Stimulated activated naive CD8-positive, alpha-beta T cell treated with anti-CD3 and anti-CD28 coated beads, Interleukin-15, amount 100 ng/mL, for 72 hours (primary cell): ENCODE measurements around the gene C4A.
"Not testable (repeated sequence)": the region's sequence is repeated elsewhere in the genome, so short reads cannot be mapped to it uniquely, and the experiment has no call there.

Source experiments
- ATAC-seq: fragments of 150-1000 bp; cut with Tn5 transposase; 2 replicates; pipeline ENCODE4 v1.10.0; 2021; ENCODE audit warnings: mild to moderate bottlenecking, moderate library complexity
- DNase-seq, 2 donors: peaks; one replicate each; pipeline ENCODE4 v3.0.0; 2021 to 2022
- H3K27ac Mint-ChIP-seq, 2 donors: one replicate each; pipeline ENCODE4 v1.8.0; 2022; ENCODE audit warnings: mild to moderate bottlenecking in 2 of 2, mixed read lengths in 2 of 2, moderate library complexity in 2 of 2
- H3K27me3 Mint-ChIP-seq: one replicate; pipeline ENCODE4 v1.8.0; 2022; ENCODE audit warnings: mixed read lengths
- H3K4me1 Mint-ChIP-seq: one replicate; pipeline ENCODE4 v1.8.0; 2022; ENCODE audit warnings: mild to moderate bottlenecking, mixed read lengths
- H3K4me3 Mint-ChIP-seq, 2 donors: one replicate each; pipeline ENCODE4 v1.8.0; 2022; ENCODE audit warnings: mild to moderate bottlenecking in 2 of 2, mixed read lengths in 2 of 2, moderate library complexity in 1 of 2
- H3K9me3 Mint-ChIP-seq, 2 donors: one replicate each; pipeline ENCODE4 v1.8.0; 2022; ENCODE audit warnings: mixed read lengths in 2 of 2

C4A gene

DNA sequence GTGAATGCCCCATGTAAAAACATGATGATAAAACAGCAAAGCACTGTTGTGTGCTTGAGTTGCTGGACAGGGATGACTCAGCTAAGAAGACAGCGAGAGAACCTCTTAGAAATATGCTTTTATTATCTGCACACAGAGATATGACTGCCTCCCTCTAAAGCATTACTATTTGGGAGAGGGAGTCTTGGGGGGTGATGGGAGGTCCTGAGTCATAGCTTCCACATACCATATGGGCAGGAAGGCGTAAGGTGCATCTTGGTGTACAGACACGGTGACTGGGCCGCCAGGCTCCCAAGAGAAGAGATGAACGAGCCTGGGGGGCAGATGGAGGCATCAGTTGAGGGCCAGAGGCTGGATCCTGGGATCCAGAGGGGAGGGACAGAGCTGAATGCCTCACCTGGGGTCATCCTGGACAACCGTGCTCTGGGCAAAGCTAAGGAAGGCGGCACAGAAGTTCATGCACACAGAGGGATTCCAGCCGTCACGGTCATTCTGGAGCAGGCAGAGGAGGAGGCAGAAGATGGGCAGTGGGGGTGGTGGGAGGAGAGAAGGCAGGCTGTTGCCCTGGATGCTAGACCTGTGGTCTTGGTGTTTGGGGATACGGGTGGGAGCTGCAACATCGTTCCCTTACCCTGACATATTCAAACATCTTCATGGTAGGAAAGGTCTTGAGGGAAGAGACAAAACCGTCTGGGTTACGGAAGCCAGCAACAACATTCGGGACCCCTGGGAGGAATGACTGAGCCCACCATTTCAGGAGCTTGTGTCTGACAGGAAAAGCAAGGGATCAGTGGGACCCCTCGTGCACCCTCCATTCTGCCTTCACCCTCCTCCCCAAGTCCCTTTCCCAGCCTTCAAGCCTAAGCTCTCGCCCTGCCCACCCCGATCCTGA, 11.9 kb upstream of the C4A start:
- Mint-ChIP-seq H3K27me3 (no peaks in the 10 kb centered on the region), H3K9me3 (no peaks in the 10 kb centered on the region), H3K4me1 (peaks cover 58% of the 10 kb centered on the region), H3K27ac (peak overlapping the region; percentile 63 to 100), H3K4me3 (peak overlapping the region; percentile 78 to 87)
- no peak for DNase-seq
- no peak for ATAC-seq

- ATAC-seq (no peak), DNase-seq (no peak)
- Mint-ChIP-seq H3K9me3 (no peaks in the 10 kb centered on the region), H3K4me1 (peaks cover 58% of the 10 kb centered on the region), H3K27ac (peak overlapping the region; percentile 100), H3K27me3 (no peaks in the 10 kb centered on the region), H3K4me3 (peak overlapping the region; percentile 78 to 87)
Observed at GRCh38 chr6:31970604-31971271, 11.1 kb upstream of the C4A start.

DNA sequence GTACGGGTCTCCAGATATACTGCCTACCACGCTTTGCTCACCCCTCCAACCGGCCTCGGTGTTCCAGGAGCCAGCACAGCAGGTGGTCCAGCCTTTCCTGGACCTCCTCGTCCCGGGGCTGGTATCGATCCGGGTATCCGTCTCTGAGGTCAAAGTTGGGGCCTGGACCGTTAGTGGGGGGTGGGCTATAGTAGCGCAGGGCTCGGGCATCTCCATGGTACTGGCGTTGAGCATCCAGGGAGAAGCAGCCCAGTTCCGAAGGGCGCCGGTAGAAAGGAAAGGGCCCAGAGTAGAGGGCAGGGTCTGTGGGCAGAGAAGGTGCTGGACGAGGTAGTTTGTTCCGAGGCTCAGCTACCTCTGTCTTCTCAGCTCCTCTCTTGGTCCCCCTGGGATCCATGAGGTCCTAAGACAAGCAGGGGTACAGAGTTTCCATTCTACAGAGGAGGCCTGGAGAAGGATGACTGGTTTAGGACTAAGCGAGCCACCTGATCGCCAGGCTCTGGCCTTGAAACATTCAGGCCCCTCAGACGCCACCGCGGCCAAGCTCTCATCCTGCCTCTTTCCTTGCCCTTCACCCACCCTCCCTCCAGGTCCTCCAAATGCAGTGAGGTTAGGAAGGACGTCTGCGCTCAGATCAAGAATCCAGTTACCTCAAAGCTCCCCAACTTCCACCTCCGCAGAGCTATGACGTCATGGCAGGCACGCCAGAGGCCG, 10.4 kb upstream of the C4A start:
- peak overlapping the region; percentile 100 for H3K27ac Mint-ChIP-seq
- no peaks in the 10 kb centered on the region for H3K9me3 Mint-ChIP-seq
- H3K27me3 Mint-ChIP-seq: no peaks in the 10 kb centered on the region
- H3K4me1 Mint-ChIP-seq: peaks cover 58% of the 10 kb centered on the region
- H3K4me3 Mint-ChIP-seq: peak overlapping the region; percentile 78 to 87
- DNase-seq: no peak
- ATAC-seq: peak; percentile 16

GRCh38 chr6:31971993-31972708, 9.7 kb upstream of the C4A start, which contains the start of gene DXO:
Gene DXO, minus strand, starts transcription at chr6:31972138. Its CDS starts 463 bp downstream, at chr6:31971675.
- H3K9me3 Mint-ChIP-seq: no peaks in the 10 kb centered on the region
- H3K27ac Mint-ChIP-seq: peak within 1 kb of the TSS; percentile 100
- no peaks in the 10 kb centered on the region for H3K27me3 Mint-ChIP-seq
- ATAC-seq (peak; percentile 97), DNase-seq (peak; percentile 99 to 100)
- H3K4me3 Mint-ChIP-seq: peak within 1 kb of the TSS; percentile 78 to 87
- peaks cover 55% of the 10 kb centered on the region for H3K4me1 Mint-ChIP-seq

GRCh38 chr6:31972709-31973350, 9.0 kb upstream of the C4A start:
- peak overlapping the region; percentile 78 to 87 for H3K4me3 Mint-ChIP-seq
- peaks cover 49% of the 10 kb centered on the region for H3K4me1 Mint-ChIP-seq
- H3K9me3 Mint-ChIP-seq: no peaks in the 10 kb centered on the region
- H3K27ac Mint-ChIP-seq: peak overlapping the region; percentile 100
- no peak for DNase-seq
- no peaks in the 10 kb centered on the region for H3K27me3 Mint-ChIP-seq
- ATAC-seq: no peak

GRCh38 chr6:31976065-31976464, 5.8 kb upstream of the C4A start:
- not testable (repeated sequence) for H3K27me3 Mint-ChIP-seq, DNase-seq, H3K27ac Mint-ChIP-seq, H3K9me3 Mint-ChIP-seq, H3K4me3 Mint-ChIP-seq, ATAC-seq
- H3K4me1 Mint-ChIP-seq: peaks cover 33% of the 10 kb centered on the region

GRCh38 chr6:31977816-31978431, 3.9 kb upstream of the C4A start:
- ATAC-seq: no peak
- no peaks in the 10 kb centered on the region for H3K9me3 Mint-ChIP-seq
- no peak for DNase-seq
- peaks cover 24% of the 10 kb centered on the region for H3K4me1 Mint-ChIP-seq
- no peak overlapping the region for H3K4me3 Mint-ChIP-seq
- H3K27me3 Mint-ChIP-seq: no peaks in the 10 kb centered on the region
- H3K27ac Mint-ChIP-seq: peak overlapping the region in 1 of 2 donors; percentile 40

- Mint-ChIP-seq H3K4me3 (peak overlapping the region in 1 of 2 donors; percentile 6), H3K27me3 (no peaks in the 10 kb centered on the region), H3K4me1 (peaks cover 15% of the 10 kb centered on the region), H3K27ac (peak overlapping the region; percentile 80 to 96), H3K9me3 (no peaks in the 10 kb centered on the region)
- no peak for DNase-seq
- no peak for ATAC-seq
Observed at GRCh38 chr6:31978831-31979230, 3.0 kb upstream of the C4A start.

GRCh38 chr6:31979238-31979898, 2.5 kb upstream of the C4A start:
- Mint-ChIP-seq H3K4me1 (peaks cover 10% of the 10 kb centered on the region), H3K27me3 (no peaks in the 10 kb centered on the region), H3K9me3 (no peaks in the 10 kb centered on the region), H3K27ac (peak overlapping the region; percentile 80 to 96), H3K4me3 (no peak overlapping the region)
- ATAC-seq (no peak), DNase-seq (no peak)

DNA sequence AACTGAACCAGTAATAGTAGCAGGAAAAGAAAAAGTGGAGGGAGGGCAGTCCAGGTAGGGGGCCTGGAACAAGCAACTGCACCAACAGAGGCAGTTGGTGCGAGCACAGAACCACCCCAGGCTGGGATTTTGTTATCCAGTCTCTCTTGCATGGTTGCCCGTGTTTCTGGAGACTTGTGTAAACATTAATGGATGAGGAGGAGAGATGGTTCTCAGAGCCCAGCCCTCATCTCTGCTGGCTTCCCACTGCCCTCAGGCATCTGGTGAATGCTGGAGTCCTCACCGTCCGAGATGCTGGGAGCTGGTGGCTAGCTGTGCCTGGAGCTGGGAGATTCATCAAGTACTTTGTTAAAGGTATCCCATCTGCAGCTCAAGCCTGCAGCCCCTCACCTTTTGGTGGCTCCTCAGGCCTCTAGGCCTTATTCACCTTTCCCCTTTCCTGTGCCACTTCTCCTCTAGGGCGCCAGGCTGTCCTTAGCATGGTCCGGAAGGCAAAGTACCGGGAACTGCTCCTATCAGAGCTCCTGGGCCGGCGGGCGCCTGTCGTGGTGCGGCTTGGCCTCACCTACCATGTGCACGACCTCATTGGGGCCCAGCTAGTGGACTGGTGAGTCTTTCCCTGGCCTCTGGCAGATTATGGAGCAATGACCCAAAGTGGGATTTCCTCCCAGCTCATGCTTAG, 1.5 kb upstream of the C4A start:
- H3K27ac Mint-ChIP-seq, H3K4me3 Mint-ChIP-seq, H3K9me3 Mint-ChIP-seq, ATAC-seq, H3K27me3 Mint-ChIP-seq, DNase-seq: not testable (repeated sequence)
- peaks cover 10% of the 10 kb centered on the region for H3K4me1 Mint-ChIP-seq

GRCh38 chr6:31980998-31981397, 859 bp upstream of the C4A start:
- H3K27ac Mint-ChIP-seq, DNase-seq, H3K4me3 Mint-ChIP-seq, ATAC-seq, H3K27me3 Mint-ChIP-seq, H3K9me3 Mint-ChIP-seq: not testable (repeated sequence)
- peaks cover 10% of the 10 kb centered on the region for H3K4me1 Mint-ChIP-seq

DNA sequence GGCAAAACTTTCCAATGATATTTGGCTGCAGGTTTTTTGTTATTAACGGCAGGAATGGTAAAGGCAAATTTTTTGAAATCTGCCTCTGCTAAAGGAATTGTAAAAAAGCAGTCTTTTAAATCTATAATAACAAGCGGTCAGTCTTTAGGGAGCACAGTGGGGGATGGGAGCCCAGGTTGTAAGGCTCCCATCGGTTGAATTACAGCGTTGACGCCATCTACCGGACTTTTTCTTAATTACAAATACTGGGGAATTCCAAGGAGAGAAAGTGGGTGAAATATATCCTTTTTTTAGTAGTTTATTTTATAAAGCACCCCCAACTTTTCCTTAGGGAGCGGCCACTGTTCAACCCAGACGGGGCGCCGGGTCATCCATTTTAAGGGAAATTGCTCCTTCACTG, 7.5 kb downstream of the C4A start:
- not testable (repeated sequence) for H3K4me1 Mint-ChIP-seq, H3K27me3 Mint-ChIP-seq, H3K27ac Mint-ChIP-seq, ATAC-seq, DNase-seq, H3K9me3 Mint-ChIP-seq, H3K4me3 Mint-ChIP-seq

DNA sequence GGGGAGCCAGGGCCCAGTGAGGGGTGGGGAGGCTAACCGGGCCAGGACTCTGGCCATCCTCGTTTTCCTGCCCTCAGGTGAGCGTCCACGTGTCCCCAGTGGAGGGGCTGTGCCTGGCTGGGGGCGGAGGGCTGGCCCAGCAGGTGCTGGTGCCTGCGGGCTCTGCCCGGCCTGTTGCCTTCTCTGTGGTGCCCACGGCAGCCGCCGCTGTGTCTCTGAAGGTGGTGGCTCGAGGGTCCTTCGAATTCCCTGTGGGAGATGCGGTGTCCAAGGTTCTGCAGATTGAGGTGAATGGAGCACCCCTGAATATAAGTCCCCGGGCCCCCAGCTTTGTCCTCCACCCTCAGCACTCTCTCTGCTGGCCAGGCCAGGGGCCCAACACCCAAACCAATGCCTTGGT, 12.6 kb downstream of the C4A start:
- ATAC-seq, H3K4me1 Mint-ChIP-seq, H3K9me3 Mint-ChIP-seq, H3K27ac Mint-ChIP-seq, DNase-seq, H3K4me3 Mint-ChIP-seq, H3K27me3 Mint-ChIP-seq: not testable (repeated sequence)
